ENCODE results near the gene LIN7B.

Gene LIN7B

GRCh38 chr19:49128545-49129237 is 14.5 kb downstream of the LIN7B start:
- TF ChIP-seq, protein P1, sequence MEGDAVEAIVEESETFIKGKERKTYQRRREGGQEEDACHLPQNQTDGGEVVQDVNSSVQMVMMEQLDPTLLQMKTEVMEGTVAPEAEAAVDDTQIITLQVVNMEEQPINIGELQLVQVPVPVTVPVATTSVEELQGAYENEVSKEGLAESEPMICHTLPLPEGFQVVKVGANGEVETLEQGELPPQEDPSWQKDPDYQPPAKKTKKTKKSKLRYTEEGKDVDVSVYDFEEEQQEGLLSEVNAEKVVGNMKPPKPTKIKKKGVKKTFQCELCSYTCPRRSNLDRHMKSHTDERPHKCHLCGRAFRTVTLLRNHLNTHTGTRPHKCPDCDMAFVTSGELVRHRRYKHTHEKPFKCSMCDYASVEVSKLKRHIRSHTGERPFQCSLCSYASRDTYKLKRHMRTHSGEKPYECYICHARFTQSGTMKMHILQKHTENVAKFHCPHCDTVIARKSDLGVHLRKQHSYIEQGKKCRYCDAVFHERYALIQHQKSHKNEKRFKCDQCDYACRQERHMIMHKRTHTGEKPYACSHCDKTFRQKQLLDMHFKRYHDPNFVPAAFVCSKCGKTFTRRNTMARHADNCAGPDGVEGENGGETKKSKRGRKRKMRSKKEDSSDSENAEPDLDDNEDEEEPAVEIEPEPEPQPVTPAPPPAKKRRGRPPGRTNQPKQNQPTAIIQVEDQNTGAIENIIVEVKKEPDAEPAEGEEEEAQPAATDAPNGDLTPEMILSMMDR (IDR thresholded peaks at IDR 0.05; ENCODE audit: insufficient read depth, low read depth, low read length, missing control alignments): no peak
- DNase-seq (ENCODE audit: low read depth): no peak
- peak overlapping the region; percentile 54 for H3K4me3 ChIP-seq (ENCODE audit: low read depth, low read length)

GRCh38 chr19:49129238-49129583 is 15.0 kb downstream of the LIN7B start:
- H3K4me3 ChIP-seq (ENCODE audit: low read depth, low read length): no peak overlapping the region
- no peak for DNase-seq (ENCODE audit: low read depth)

GRCh38 chr19:49130325-49130724 is 16.2 kb downstream of the LIN7B start:
- DNase-seq (ENCODE audit: low read depth): no peak
- TF ChIP-seq, protein P1 (IDR thresholded peaks at IDR 0.05; ENCODE audit: insufficient read depth, low read depth, low read length, missing control alignments): no peak

More at GRCh38 chr19:49129238-49129583, 15.0 kb downstream of the LIN7B start:
- TF ChIP-seq, protein P1 (IDR thresholded peaks at IDR 0.05; ENCODE audit: insufficient read depth, low read depth, low read length, missing control alignments): no peak

GRCh38 chr19:49132974-49133609 is 18.9 kb downstream of the LIN7B start:
- H3K4me3 ChIP-seq (ENCODE audit: low read depth, low read length): no peak overlapping the region
- no peak for DNase-seq (ENCODE audit: low read depth)
- TF ChIP-seq, protein P1 (IDR thresholded peaks at IDR 0.05; ENCODE audit: insufficient read depth, low read depth, low read length, missing control alignments): no peak

More at GRCh38 chr19:49130325-49130724, 16.2 kb downstream of the LIN7B start:
- H3K4me3 ChIP-seq (ENCODE audit: low read depth, low read length): no peak overlapping the region

DNA sequence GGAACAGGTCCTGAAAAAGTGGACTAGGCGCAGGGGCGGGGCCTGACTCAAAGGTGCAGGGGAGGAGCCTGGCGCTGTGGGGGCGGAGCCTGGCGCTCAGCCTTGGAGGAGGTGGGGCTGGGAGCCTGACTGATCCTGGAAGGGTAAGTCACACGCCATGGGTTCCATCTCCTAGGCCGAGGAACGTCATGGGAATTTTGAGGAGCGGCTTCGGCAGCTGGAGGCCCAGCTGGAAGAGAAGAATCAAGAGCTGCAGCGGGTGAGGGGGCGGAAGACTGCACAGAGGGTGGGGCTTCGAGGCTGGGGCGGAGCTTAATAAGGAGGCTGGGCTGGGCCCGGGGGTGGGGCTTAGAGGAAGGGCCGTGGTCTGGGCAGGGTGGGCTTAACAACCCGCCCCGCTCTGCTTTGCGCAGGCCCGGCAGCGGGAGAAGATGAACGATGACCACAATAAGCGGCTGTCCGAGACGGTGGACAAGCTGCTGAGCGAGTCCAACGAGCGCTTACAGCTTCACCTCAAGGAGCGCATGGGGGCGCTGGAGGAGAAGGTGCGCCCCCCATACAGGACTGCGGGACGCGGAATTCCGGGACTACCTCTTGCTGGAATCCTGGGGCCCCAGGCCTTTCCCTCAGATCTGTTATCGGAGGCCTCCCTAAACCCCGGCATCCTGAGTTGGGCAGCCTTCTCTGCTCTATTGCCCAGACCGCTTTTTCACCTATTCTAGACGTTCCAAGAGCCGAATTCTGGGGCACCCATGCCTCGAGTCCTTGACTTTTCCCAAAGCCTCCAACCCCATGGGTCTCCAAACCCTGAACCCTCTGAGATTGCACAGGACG is 19.7 kb downstream of the LIN7B start:
- TF ChIP-seq, protein P1 (IDR thresholded peaks at IDR 0.05; ENCODE audit: insufficient read depth, low read depth, low read length, missing control alignments): no peak
- H3K4me3 ChIP-seq (ENCODE audit: low read depth, low read length): no peak overlapping the region
- DNase-seq (ENCODE audit: low read depth): no peak

- no peak overlapping the region for H3K4me3 ChIP-seq (ENCODE audit: low read depth, low read length)
- no peak for DNase-seq (ENCODE audit: low read depth)
- TF ChIP-seq, protein P1 (IDR thresholded peaks at IDR 0.05; ENCODE audit: insufficient read depth, low read depth, low read length, missing control alignments): no peak
These were observed 21.5 kb downstream of the LIN7B start for GRCh38 chr19:49135686-49136085.
